NCI-H1092 (cell line): ENCODE measurements around the gene NPBWR2.
"Not testable (repeated sequence)": the region's sequence is repeated elsewhere in the genome, so short reads cannot be mapped to it uniquely, and the experiment has no call there.

Experiments
- DNase-seq: peaks from one replicate; lab custom pipeline; 2025; lab: John Stamatoyannopoulos, UW

Gene NPBWR2

GRCh38 chr20:64119301-64119680, 11.9 kb upstream of the NPBWR2 start:
- no peak for DNase-seq

GRCh38 chr20:64117432-64117777, 10.0 kb upstream of the NPBWR2 start:
- not testable (repeated sequence) for DNase-seq

DNA sequence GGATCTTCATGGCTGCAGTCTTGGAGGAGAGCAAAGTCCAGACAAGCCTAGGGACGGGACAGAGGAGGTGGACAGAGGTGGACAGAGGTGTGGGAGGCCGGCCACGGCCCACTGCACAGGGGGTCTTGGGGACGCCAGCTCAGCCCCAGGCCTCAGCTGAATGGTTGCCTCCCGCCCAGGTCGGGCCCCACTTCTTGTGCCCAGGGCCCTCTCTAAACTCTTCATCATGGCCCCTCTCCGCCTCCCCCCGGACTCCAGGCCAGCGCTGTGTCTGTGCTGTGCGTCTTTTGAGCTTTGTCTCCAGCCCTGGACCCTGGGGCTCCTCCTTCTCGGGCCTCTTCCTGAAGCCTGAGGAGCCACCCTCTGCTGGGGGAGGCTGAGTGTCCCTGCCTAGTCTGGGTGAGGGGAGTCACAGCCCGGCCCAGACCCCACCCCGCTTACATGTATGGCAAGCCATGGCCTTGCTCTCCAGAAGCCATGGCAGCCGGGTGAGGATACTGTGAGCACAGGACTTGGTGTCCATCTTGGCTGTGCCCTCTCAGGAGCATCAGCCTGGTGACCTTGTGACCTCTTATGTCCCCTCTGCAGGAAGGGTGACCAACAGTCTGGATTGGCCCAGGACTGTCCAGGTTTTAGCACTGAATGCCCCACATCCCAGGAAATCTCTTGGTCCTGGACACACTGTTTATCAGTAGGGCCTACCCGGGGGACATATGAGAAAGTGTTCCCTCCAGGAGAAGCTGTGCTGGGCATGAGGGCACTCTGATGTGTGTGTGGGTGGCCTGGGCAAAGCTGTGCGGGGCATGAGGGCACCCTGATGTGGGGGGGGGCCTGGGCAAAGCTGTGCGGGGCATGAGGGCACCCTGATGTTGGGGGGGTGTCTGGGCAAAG, 9.4 kb upstream of the NPBWR2 start:
- DNase-seq: no peak

DNA sequence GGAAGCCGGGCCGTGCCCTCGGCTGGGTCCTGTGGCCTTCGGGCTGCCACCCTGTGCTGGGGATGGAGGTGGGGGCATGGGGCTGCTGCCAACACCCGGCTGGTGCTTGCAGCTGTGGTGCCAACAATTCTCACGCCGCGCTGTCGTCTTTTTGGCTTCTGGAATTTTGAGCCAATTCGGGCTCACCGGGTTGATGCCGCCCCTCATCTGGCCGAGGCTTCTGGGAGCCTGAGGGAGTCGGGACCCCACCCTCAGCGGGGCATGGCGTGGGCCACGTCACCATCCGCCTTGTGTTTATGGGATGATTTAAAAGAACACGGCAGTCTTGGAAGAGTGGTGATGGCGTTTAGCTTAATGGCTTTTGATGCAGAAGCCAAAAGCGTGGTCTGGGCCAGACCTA, 8.7 kb upstream of the NPBWR2 start:
- DNase-seq: no peak

DNA sequence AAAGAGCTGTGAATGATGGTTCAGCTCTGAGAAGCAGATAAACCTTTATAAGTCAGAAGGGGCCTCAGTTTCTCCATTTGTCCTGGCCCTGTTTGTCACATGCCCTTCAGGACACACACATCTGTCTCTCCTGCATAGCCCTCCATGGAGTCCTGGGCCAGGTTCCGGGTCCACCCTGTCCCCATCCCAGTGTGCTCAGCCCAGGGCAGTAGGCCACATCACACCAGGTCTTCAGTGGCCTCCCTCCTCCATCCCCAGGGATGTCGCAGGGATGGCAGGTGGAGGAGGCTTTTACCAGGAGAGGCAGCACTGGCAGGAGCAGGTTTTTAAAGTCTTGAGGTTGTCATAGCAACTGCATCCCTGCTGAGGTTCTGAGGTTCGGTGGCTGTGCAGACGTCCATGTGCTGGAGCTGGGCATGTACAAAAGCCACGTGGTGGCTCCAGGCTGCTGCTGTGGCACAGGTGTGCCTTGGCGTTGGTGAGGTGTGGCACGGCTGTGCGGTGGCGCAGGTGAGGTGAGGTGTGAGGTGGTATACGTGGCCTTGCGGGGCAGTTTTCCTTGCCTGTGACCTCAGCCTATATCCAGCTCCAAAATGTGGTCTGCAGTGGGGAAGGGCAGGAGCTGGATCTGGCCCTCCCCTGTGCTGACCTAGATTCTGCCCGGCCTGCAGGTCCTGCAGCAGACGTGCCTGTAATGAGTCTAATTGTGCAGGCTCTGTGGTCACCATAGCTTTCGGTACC, 8.0 kb upstream of the NPBWR2 start:
- DNase-seq: no peak

- DNase-seq: no peak
These were observed 7.1 kb upstream of the NPBWR2 start for GRCh38 chr20:64114356-64114971.

GRCh38 chr20:64113796-64114355, 6.5 kb upstream of the NPBWR2 start:
- DNase-seq: no peak

- DNase-seq: no peak
These were observed 6.0 kb upstream of the NPBWR2 start for GRCh38 chr20:64113444-64113775.

DNA sequence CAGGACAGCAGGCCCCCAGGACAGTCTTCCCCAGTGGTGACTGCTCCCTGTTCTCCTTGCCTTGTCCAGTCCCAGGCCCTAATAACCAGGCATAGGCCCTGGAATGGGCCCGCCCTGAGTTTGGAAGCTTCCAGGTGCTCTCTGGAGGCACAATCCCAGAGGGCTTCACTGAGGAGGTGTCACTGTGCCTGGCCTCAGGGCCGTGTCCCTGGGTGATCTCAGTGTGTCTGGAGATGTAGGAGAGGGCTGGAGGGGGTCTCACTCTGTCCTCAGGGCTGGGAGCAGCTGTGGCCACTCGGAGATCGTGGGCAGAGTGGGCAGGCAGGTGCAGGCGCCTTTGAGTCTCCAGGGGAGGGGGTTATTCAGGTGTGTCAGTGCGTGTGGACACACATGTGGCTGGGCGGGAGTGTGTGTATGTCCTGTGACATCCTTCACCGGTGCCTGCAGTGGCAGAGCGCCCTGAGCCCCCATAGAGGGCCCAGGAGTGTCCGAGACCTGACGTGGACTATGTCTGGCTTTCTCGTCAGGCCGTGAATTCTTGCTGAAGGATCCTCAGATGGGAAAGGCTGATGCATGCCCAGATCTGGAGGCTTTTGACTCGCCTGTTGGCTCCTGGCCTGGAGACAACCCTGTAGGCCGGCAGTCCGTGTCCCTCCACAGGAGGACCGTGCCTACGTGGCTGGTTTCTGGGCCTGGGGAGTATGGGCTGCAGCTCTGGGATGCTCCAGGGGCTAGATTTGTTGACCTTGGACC, 5.5 kb upstream of the NPBWR2 start:
- no peak for DNase-seq

DNA sequence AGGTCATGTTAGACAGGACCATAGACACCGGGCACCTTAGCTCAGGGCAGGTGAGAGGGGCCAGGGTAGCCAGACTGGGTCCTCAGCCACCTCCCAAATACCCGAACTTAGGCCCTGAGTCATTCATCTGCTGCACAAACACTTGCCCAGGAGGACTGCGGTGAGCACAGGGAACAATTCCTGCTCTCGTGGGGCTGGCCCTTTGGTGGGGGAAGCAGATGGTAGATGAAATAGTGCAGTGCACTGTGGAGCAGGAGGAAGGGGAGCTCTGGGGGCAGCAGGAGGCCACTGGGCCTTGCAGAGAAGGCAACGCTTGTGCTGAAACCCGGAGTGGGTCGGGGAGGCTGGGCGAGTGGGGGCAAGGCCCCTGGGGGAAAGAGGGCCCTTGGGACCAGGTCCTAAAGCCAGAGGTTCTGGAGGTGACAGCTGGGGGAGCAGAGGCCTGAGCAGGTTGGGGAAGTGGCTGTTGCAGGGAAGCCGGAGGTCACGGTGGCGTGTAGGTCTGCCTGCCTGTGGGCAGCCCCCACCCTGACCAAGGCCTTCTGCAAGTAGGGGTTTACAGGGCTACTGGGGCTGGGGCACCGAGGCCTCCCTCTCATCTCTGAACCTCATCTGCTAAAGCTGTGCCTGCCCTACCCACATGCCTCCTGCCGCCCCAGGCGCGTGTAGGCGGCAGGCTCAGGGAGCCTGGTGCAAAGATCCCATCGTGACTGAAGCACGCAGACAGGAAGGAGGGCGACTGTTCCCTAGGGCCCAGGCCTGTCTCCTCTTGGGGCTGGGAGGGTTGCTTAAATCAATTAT, 4.7 kb upstream of the NPBWR2 start:
- no peak for DNase-seq

- no peak for DNase-seq
These were observed 3.2 kb upstream of the NPBWR2 start for GRCh38 chr20:64110411-64111068.

DNA sequence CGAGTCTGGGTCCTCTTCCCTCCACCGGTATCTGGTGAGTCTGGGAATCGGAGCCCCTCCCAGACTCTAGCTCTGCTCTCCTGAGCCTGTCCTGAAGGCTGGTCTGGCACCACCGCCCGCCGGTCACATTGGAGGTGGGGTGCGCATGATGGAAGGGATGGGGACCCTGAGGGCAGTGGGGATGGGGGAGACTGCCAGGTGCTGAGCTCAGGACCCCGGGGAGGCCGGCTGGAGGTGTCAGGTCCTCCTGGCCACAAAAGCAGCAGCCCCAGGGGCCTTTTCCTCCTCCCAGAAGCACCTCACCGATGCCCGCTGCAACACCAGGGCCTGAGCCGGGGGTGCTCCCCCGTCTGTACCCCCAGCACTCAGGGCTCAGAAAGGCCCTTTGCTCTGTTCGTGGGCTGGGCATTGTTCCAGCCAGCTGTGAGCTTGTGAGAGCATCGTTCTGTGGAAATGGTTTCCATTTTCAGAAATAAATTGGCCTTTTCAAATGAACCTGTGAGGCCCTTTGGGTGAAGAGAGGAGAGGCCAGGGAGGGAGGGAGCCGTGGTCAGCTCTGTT, 2.5 kb upstream of the NPBWR2 start:
- no peak for DNase-seq

- DNase-seq: no peak
These were observed 1.6 kb upstream of the NPBWR2 start for GRCh38 chr20:64108731-64109681.

DNA sequence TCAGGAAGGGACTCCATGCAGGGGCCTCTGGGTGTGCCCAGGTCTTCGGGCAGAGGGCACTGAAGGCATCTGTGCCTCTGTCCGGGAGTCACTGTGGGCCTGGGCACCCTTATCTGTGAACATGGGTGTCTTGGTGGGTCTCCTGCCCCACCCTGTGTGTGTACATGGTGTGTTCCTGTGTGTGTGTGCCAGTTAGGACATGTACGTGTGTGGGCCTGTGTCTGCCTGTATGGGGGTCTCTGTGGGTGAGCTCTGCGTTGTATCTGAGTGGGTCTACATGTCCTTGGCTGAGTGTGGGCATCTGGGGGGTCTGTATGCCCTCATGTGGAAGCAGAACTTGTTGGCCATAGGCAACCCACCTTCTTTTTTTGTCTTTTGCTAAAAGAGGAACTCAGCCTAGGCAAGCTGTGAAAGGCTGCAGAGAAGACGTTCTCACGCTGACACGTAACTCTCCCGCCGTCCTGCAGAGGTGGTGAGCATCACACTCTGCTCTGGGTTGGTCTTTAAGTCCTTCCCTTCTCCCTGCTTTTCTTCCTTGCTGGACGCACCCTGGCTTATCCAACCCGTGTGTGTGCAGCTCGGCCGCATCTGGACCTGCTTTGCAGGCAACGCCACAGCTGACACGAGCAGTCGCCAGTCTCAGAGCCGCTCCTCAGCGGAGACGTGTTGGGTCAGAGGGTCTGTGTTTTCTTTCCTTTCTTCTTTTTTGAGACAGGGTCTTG, 532 bp upstream of the NPBWR2 start:
- DNase-seq: no peak

DNA sequence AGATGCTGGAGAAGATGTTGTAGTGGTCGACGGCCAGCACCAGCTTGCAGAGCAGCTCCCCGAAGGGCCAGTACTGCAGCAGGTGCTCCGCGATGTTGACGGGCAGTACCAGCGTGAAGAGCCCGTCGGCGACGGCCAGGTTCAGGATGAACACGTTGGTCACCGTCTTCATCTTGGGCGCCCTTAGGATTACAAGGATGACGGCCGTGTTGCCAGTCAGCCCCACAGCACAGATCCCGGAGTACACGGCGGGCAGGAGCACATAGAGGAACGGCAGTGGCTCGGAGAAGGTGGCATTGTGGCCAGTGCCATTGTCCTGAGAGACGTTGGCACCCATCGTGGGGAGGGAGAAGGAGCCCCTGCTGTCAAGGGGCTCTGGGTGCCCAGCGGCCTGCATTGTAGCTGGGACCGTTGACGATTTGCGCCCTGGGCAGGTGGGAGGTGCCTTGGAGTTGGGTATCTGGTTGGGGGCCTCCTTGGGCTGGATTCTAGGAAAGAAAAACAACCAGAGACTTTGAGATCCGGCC, 867 bp downstream of the NPBWR2 start:
- no peak for DNase-seq

GRCh38 chr20:64105846-64106434, 1.4 kb downstream of the NPBWR2 start:
- DNase-seq: no peak

GRCh38 chr20:64104667-64105451, 2.5 kb downstream of the NPBWR2 start:
- DNase-seq: no peak
